Adrenal gland (tissue), 5 donors: ENCODE data around the gene ZNF888.
"Not testable (repeated sequence)": the region's sequence is repeated elsewhere in the genome, so short reads cannot be mapped to it uniquely, and the experiment has no call there.

Experiments
- CTCF ChIP-seq, 6 experiments: fragments of 450-650 bp in 4 of 6; fragments of 200-600 bp in 2 of 6; sonication (generic) in 1 of 6; IDR thresholded peaks; 1 replicate in 5 of 6; 2 replicates in 1 of 6; pipeline versions ENCODE4 v1.5.1 to v1.8.0; 2016 to 2021; ENCODE audit warnings: antibody characterized with exemption in 6 of 6, mild to moderate bottlenecking in 2 of 6, moderate library complexity in 1 of 6
- POLR2A ChIP-seq, 2 donors: fragments of 450-650 bp; IDR thresholded peaks; one replicate each; pipeline ENCODE4 v1.6.1; 2017; ENCODE audit warnings: antibody characterized with exemption in 2 of 2, mild to moderate bottlenecking in 2 of 2, moderate library complexity in 1 of 2
- donor health status: DM: no; HTN: no; CAD: no.

- not testable (repeated sequence) for TF ChIP-seq CTCF, POLR2A (IDR thresholded peaks at IDR 0.05)
Measured at GRCh38 chr19:52941523-52941922, 18.3 kb upstream of the ZNF888 start.
